IMR-90 (cell line): ENCODE data around the gene ZNF630. TPM values are rescaled to one million over a fixed set of nuclear protein-coding genes. Genes with fewer than 3 reads are reported as not detected.

Source experiments
- ATAC-seq: fragments of 200-7000 bp; cut with Tn5 transposase; 2 replicates; pipeline ENCODE4 v1.9.1; 2020; ENCODE audit warnings: low read depth, mild to moderate bottlenecking, moderate library complexity
- BruUV-seq: library from RNA; stranded (reverse); fragments of 400-500 nt; replicated peaks from 2 replicates; lab custom pipeline; 2021; lab: Mats Ljungman, UMichigan
- CTCF ChIA-PET: fragments of 300-600 bp; formaldehyde crosslinking; extraction: SDS; loops from one replicate; lab custom pipeline; 2021; ENCODE audit warnings: antibody characterized with exemption; lab: Yijun Ruan, JAX
- POLR2A ChIA-PET: fragments of 300-600 bp; sonication (Branson Sonifier 250); formaldehyde crosslinking; loops from one replicate; lab custom pipeline; 2022; ENCODE audit warnings: antibody characterized with exemption; ENCODE audit not compliant: unreplicated experiment; lab: Charles Lee
- DNase-seq: peaks from one replicate; pipeline ENCODE4 v3.0.0; 2013
- H2AFZ ChIP-seq: replicated peaks from 2 replicates; pipeline ENCODE3; 2013; ENCODE audit warnings: low read length, mild to moderate bottlenecking; ENCODE audit not compliant: poor library complexity
- H2AK5ac ChIP-seq: 2 replicates; pipeline ENCODE4 v1.6.1; 2013; ENCODE audit warnings: low read depth, low read length, inconsistent platforms
- H2AK9ac ChIP-seq: replicated peaks from 2 replicates; pipeline ENCODE3; 2013; ENCODE audit warnings: mild to moderate bottlenecking, low read depth, low read length, moderate library complexity; ENCODE audit not compliant: poor library complexity
- H2BK120ac ChIP-seq: 2 replicates; pipeline ENCODE4 v1.6.1; 2013; ENCODE audit warnings: low read depth, low read length, inconsistent platforms
- H2BK15ac ChIP-seq: 3 replicates; pipeline ENCODE4 v1.6.1; 2013; ENCODE audit warnings: low read depth, low read length, inconsistent platforms
- H2BK20ac ChIP-seq: 2 replicates; pipeline ENCODE4 v1.6.1; 2013; ENCODE audit warnings: low read depth, mild to moderate bottlenecking, inconsistent platforms, low read length, moderate library complexity
- H2BK5ac ChIP-seq: 2 replicates; pipeline ENCODE4 v1.6.1; 2013; ENCODE audit warnings: mild to moderate bottlenecking, low read depth, low read length, inconsistent platforms; ENCODE audit not compliant: poor library complexity, severe bottlenecking
- H3K14ac ChIP-seq: replicated peaks from 2 replicates; pipeline ENCODE4 v1.6.1; 2013; ENCODE audit warnings: low read depth, low read length, inconsistent platforms
- H3K18ac ChIP-seq: 2 replicates; pipeline ENCODE4 v1.6.1; 2013; ENCODE audit warnings: low read depth, low read length, control low read depth
- H3K23ac ChIP-seq: 2 replicates; pipeline ENCODE4 v1.6.1; 2013; ENCODE audit warnings: low read depth, low read length, inconsistent platforms
- H3K27ac ChIP-seq: 2 replicates; pipeline ENCODE4 v1.5.1; 2013; ENCODE audit warnings: mild to moderate bottlenecking, control low read depth, low read length; ENCODE audit not compliant: insufficient read depth
- H3K27me3 ChIP-seq: 2 replicates; pipeline ENCODE4 v1.6.1; 2013; ENCODE audit warnings: low read length; ENCODE audit not compliant: control insufficient read depth, insufficient read depth
- H3K36me3 ChIP-seq: 2 replicates; pipeline ENCODE4 v1.6.1; 2013; ENCODE audit warnings: low read length, mixed read lengths; ENCODE audit not compliant: control insufficient read depth, insufficient read depth
- H3K4ac ChIP-seq: 2 replicates; pipeline ENCODE4 v1.6.1; 2013; ENCODE audit warnings: low read depth, low read length, inconsistent platforms
- H3K4me1 ChIP-seq: 2 replicates; pipeline ENCODE4 v1.6.1; 2013; ENCODE audit warnings: low read length, mixed read lengths; ENCODE audit not compliant: control insufficient read depth, insufficient read depth
- H3K4me2 ChIP-seq: 2 replicates; pipeline ENCODE4 v1.6.1; 2013; ENCODE audit warnings: low read depth, mild to moderate bottlenecking, control low read depth, low read length, moderate library complexity
- H3K4me3 ChIP-seq: 2 replicates; pipeline ENCODE4 v1.5.1; 2013; ENCODE audit warnings: low read depth, mild to moderate bottlenecking, control low read depth, low read length, moderate library complexity; ENCODE audit not compliant: insufficient read depth
- H3K56ac ChIP-seq: 2 replicates; pipeline ENCODE4 v1.6.1; 2013; ENCODE audit warnings: low read length, inconsistent platforms; ENCODE audit not compliant: insufficient read depth; ENCODE audit errors: extremely low read depth
- H3K79me1 ChIP-seq, 2 experiments: 2 replicates each; pipeline ENCODE4 v1.6.1; 2013; ENCODE audit warnings: low read length in 2 of 2, inconsistent platforms in 1 of 2, low read depth in 1 of 2
- H3K9ac ChIP-seq: 2 replicates; pipeline ENCODE4 v1.6.1; 2013; ENCODE audit warnings: low read depth, low read length, control low read depth
- H3K9me1 ChIP-seq: 2 replicates; pipeline ENCODE4 v1.6.1; 2013; ENCODE audit warnings: low read length, inconsistent platforms; ENCODE audit not compliant: insufficient read depth
- H3K9me3 ChIP-seq: 2 replicates; pipeline ENCODE4 v1.6.1; 2013; ENCODE audit warnings: low read length; ENCODE audit not compliant: control insufficient read depth, insufficient read depth
- H4K20me1 ChIP-seq: 2 replicates; pipeline ENCODE4 v1.6.1; 2013; ENCODE audit warnings: low read length, inconsistent platforms; ENCODE audit not compliant: insufficient read depth
- H4K5ac ChIP-seq: 2 replicates; pipeline ENCODE4 v1.6.1; 2013; ENCODE audit warnings: mild to moderate bottlenecking, low read depth, low read length, control low read depth
- H4K8ac ChIP-seq, 2 experiments: 2 replicates each; pipeline ENCODE4 v1.6.1; 2013; ENCODE audit warnings: low read depth in 2 of 2, low read length in 2 of 2, control low read depth in 1 of 2, inconsistent platforms in 1 of 2
- H4K91ac ChIP-seq: 2 replicates; pipeline ENCODE4 v1.6.1; 2013; ENCODE audit warnings: low read depth, low read length, inconsistent platforms; ENCODE audit not compliant: insufficient read depth
- CEBPB ChIP-seq: IDR thresholded peaks from 2 replicates; pipeline ENCODE4 v1.6.1; 2012; ENCODE audit warnings: low read depth, low read length, improper control_type of control experiment
- CHD1 ChIP-seq: IDR thresholded peaks from 2 replicates; pipeline ENCODE4 v1.6.1; 2012; ENCODE audit warnings: low read depth, low read length, improper control_type of control experiment
- CTCF ChIP-seq: conservative IDR thresholded peaks from 2 replicates; pipeline ENCODE4 v1.5.1; 2012; ENCODE audit warnings: mild to moderate bottlenecking, low read depth, low read length, improper control_type of control experiment
- FOS ChIP-seq: fragments of 150-350 bp; IDR thresholded peaks from 2 replicates; pipeline ENCODE4 v1.6.1; 2016; ENCODE audit warnings: low read depth, low read length
- MXI1 ChIP-seq: IDR thresholded peaks from 2 replicates; pipeline ENCODE4 v1.6.1; 2012; ENCODE audit warnings: low read depth, mild to moderate bottlenecking, low read length, moderate library complexity, borderline replicate concordance
- RAD21 ChIP-seq: IDR thresholded peaks from 2 replicates; pipeline ENCODE4 v1.6.1; 2012; ENCODE audit warnings: low read length, improper control_type of control experiment
- WGBS, 2 experiments: methylation state at CpG; one replicate each; pipeline versions ENCODE4 v1.1.5 to v1.1.7; 2013; ENCODE audit warnings: missing lambda C conversion rate in 2 of 2; ENCODE audit not compliant: insufficient read length in 1 of 2; ENCODE audit errors: extremely low coverage in 2 of 2; 5-methylcytosine and 5-hydroxymethylcytosine counted together
- dilution Hi-C: fragments of 300-500 bp; cut with HindIII; formaldehyde crosslinking; loops from one replicate; pipeline ENCODE4 v1.14.3; 2018; ENCODE audit warnings: low sequenced_read_pairs; ENCODE audit not compliant: unreplicated experiment
- in situ Hi-C: fragments of 300-500 bp; cut with MboI; formaldehyde crosslinking; loops from 3 replicates; pipeline ENCODE4 v1.14.3; 2019; ENCODE audit warnings: low sequenced_read_pairs, inconsistent platforms, mixed read lengths
- intact Hi-C: fragments of 100-400 bp; cut with micrococcal nuclease; formaldehyde crosslinking; loops from 2 replicates; pipeline ENCODE4 v1.10.0; 2022
- polyA plus RNA-seq, 3 experiments: library from polyadenylated mRNA; depleted of rRNA; stranded (reverse); fragments of >200 nt; gene quantifications; 2 replicates each; pipeline ENCODE4 v1.2.3, GENCODE V29; 2012; ENCODE audit warnings: low replicate concordance in 1 of 3
- total RNA-seq: library from RNA; depleted of rRNA; stranded (reverse); fragments of >200 nt; gene quantifications from 2 replicates; pipeline ENCODE4 v1.2.3, GENCODE V29; 2012
- TF ChIP-seq, protein P1 (sequence below): fragments of 150-350 bp; IDR thresholded peaks from 2 replicates; pipeline ENCODE4 v1.6.1; 2017; ENCODE audit warnings: mild to moderate bottlenecking, antibody characterized with exemption, low read length, low read depth
- TF ChIP-seq, protein P2 (sequence below): fragments of 150-350 bp; IDR thresholded peaks from 2 replicates; pipeline ENCODE4 v1.6.1; 2016; ENCODE audit warnings: low read depth, mild to moderate bottlenecking, low read length, moderate library complexity, borderline replicate concordance

ZNF630 gene
- total and polyA plus RNA-seq, 2 of the 4 experiments (the other 2 are of a cell fraction): 0.24 to 0.54 TPM

DNA sequence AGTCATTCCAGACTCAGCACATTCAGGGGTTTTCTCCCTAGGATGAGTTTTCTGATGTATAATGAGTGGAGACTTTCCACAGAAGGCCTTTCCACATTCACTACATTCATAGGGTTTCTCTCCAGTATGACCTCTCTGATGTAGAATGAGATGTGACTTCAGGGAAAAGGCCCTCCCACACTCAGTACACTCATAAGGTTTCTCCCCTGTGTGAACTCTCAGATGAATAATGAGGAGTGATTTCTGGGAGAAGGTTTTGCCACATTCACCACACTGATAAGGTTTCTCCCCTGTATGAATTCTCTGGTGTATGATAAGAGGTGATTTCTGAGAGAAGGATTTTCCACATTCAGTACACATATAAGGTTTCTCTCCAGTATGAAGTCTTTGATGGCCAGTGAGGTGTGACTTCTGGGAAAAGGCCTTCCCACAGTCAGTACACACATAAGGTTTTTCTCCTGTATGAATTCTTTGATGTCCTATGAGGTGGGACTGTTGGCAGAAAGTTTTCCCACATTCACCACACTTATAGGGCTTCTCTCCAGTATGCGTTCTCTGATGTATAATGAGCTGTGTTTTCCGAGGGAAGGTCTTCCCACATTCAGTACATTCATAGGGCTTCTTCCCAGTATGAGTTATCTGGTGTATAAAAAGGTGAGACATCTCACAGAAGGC, 12.7 kb downstream of the ZNF630 start:
- BruUV-seq: no TSS peak
- Histone ChIP-seq H2BK5ac (no peak overlapping the region), H3K36me3 (peaks cover 2% of the 10 kb centered on the region), H3K4me3 (no peak overlapping the region), H2AFZ (no peak overlapping the region), H3K9me1 (no peaks in the 10 kb centered on the region), H3K4me2 (no peak overlapping the region), H2BK20ac (no peak overlapping the region), H2AK9ac (no peak overlapping the region), H4K91ac (no peak overlapping the region), H3K23ac (no peak overlapping the region), H3K9ac (no peak overlapping the region), H3K4ac (no peak overlapping the region), H2BK120ac (no peak overlapping the region), H3K27me3 (no peaks in the 10 kb centered on the region), H3K18ac (no peak overlapping the region), H3K9me3 (peaks cover 19% of the 10 kb centered on the region), H3K56ac (no peak overlapping the region), H4K5ac (no peak overlapping the region), H4K8ac (no peak overlapping the region), H2AK5ac (no peak overlapping the region), H2BK15ac (no peak overlapping the region), H3K14ac (no peak overlapping the region), H3K79me1 (no peaks in the 10 kb centered on the region), H3K4me1 (no peaks in the 10 kb centered on the region), H3K27ac (no peak overlapping the region), H4K20me1 (no peaks in the 10 kb centered on the region)
- DNase-seq (no peak), ATAC-seq (no peak)
- in situ Hi-C loops: no loop called here
- dilution Hi-C loops: no loop called here
- intact Hi-C loops: no loop called here
- POLR2A ChIA-PET: no interaction called here
- WGBS, 2 experiments: no CpG with 5 or more reads among the region's 2 CpGs
- CTCF ChIA-PET: no interaction called here
- TF ChIP-seq CHD1 (no peak), CEBPB (no peak), RAD21 (no peak), CTCF (no peak), FOS (no peak), MXI1 (no peak)
- TF ChIP-seq, protein P1, sequence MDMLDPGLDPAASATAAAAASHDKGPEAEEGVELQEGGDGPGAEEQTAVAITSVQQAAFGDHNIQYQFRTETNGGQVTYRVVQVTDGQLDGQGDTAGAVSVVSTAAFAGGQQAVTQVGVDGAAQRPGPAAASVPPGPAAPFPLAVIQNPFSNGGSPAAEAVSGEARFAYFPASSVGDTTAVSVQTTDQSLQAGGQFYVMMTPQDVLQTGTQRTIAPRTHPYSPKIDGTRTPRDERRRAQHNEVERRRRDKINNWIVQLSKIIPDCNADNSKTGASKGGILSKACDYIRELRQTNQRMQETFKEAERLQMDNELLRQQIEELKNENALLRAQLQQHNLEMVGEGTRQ: no peak
- TF ChIP-seq, protein P2, sequence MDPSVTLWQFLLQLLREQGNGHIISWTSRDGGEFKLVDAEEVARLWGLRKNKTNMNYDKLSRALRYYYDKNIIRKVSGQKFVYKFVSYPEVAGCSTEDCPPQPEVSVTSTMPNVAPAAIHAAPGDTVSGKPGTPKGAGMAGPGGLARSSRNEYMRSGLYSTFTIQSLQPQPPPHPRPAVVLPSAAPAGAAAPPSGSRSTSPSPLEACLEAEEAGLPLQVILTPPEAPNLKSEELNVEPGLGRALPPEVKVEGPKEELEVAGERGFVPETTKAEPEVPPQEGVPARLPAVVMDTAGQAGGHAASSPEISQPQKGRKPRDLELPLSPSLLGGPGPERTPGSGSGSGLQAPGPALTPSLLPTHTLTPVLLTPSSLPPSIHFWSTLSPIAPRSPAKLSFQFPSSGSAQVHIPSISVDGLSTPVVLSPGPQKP: no peak
